H1 (cell line): ENCODE data around the gene DOK6. TPM values are rescaled to one million over a fixed set of nuclear protein-coding genes. Genes with fewer than 3 reads are reported as not detected.

Source experiments
- KDM1A ChIP-seq: fragments of 200-600, 300-600 bp; sonication (generic); IDR thresholded peaks from 2 replicates; pipeline ENCODE4 v1.7.1; 2016; ENCODE audit warnings: mild to moderate bottlenecking, low read length, borderline replicate concordance
- RBBP5 ChIP-seq: IDR thresholded peaks from 2 replicates; pipeline ENCODE4 v1.7.1; 2012; ENCODE audit warnings: low read depth, mild to moderate bottlenecking, inconsistent platforms, low read length, moderate library complexity, borderline replicate concordance
- SP1 ChIP-seq: IDR thresholded peaks from 2 replicates; pipeline ENCODE4 v1.6.1; 2011; ENCODE audit warnings: low read depth, low read length
- TAF7 ChIP-seq: optimal IDR thresholded peaks from 2 replicates; pipeline ENCODE3; 2011; ENCODE audit warnings: low read depth, mild to moderate bottlenecking, inconsistent platforms, low read length, moderate library complexity, borderline replicate concordance
- polyA plus RNA-seq, 7 experiments: library from polyadenylated mRNA; depleted of rRNA in 3 of 7; stranded (reverse) in 5 of 7; unstranded in 2 of 7; fragments of >200 nt in 5 of 7; fragments of 200-250 nt in 2 of 7; gene quantifications; 1 replicate in 5 of 7; 2 replicates in 1 of 7; 4 replicates in 1 of 7; pipeline versions ENCODE4 v1.2.1 to v1.2.3, GENCODE V29; 2011 to 2013; ENCODE audit warnings: missing spikeins in 2 of 7, mixed read lengths in 2 of 7
- total RNA-seq: library from RNA; stranded (reverse); fragmentation: NEBNext Ultra II Directional; extraction: Animal tissue kit (Norgen Biotek cat#: 25700); gene quantifications from 2 replicates; pipeline ENCODE4 v1.2.1, GENCODE V29; 2021

The DOK6 gene
- total and polyA plus RNA-seq, 2 of the 8 experiments (the other 6 are each of a cell fraction or from before 2014, with no cell fraction given) = 0.33 to 0.50 TPM

GRCh38 chr18:69400253-69400975, at the start of gene DOK6 (continued):
- peak; percentile 39; the same call in 1 of the 2 replicates for TF ChIP-seq RBBP5
- TF ChIP-seq SP1 = no peak
- TF ChIP-seq KDM1A = peak; percentile 72
- TF ChIP-seq TAF7 = peak; percentile 20
